ENCODE measurements around the gene PRMT2.

DNA sequence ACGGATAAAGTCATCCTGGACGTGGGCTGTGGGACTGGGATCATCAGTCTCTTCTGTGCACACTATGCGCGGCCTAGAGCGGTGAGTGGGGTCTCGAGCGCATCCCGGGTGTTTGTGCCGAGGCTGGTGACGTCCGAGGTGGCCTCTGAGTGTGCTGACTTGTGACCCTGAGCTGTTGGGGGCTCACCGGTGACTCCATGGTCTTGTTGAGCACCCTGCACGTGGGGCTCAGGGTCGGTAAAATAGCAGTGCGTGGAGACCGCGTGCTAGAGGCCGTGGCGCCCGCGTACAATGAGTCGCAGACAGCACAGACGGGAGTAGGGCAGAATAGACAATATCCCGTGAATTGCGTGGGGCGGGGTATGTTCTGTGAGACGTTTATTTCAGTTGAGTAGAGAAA is 13.1 kb downstream of the PRMT2 start:
- TF ChIP-seq, protein P1, sequence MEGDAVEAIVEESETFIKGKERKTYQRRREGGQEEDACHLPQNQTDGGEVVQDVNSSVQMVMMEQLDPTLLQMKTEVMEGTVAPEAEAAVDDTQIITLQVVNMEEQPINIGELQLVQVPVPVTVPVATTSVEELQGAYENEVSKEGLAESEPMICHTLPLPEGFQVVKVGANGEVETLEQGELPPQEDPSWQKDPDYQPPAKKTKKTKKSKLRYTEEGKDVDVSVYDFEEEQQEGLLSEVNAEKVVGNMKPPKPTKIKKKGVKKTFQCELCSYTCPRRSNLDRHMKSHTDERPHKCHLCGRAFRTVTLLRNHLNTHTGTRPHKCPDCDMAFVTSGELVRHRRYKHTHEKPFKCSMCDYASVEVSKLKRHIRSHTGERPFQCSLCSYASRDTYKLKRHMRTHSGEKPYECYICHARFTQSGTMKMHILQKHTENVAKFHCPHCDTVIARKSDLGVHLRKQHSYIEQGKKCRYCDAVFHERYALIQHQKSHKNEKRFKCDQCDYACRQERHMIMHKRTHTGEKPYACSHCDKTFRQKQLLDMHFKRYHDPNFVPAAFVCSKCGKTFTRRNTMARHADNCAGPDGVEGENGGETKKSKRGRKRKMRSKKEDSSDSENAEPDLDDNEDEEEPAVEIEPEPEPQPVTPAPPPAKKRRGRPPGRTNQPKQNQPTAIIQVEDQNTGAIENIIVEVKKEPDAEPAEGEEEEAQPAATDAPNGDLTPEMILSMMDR (IDR thresholded peaks at IDR 0.05) = no peak
- no peak for TF ChIP-seq POLR2AphosphoS5 (IDR thresholded peaks at IDR 0.05; ENCODE audit: low read depth, low read length)
- TF ChIP-seq, protein P2, sequence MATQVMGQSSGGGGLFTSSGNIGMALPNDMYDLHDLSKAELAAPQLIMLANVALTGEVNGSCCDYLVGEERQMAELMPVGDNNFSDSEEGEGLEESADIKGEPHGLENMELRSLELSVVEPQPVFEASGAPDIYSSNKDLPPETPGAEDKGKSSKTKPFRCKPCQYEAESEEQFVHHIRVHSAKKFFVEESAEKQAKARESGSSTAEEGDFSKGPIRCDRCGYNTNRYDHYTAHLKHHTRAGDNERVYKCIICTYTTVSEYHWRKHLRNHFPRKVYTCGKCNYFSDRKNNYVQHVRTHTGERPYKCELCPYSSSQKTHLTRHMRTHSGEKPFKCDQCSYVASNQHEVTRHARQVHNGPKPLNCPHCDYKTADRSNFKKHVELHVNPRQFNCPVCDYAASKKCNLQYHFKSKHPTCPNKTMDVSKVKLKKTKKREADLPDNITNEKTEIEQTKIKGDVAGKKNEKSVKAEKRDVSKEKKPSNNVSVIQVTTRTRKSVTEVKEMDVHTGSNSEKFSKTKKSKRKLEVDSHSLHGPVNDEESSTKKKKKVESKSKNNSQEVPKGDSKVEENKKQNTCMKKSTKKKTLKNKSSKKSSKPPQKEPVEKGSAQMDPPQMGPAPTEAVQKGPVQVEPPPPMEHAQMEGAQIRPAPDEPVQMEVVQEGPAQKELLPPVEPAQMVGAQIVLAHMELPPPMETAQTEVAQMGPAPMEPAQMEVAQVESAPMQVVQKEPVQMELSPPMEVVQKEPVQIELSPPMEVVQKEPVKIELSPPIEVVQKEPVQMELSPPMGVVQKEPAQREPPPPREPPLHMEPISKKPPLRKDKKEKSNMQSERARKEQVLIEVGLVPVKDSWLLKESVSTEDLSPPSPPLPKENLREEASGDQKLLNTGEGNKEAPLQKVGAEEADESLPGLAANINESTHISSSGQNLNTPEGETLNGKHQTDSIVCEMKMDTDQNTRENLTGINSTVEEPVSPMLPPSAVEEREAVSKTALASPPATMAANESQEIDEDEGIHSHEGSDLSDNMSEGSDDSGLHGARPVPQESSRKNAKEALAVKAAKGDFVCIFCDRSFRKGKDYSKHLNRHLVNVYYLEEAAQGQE (IDR thresholded peaks at IDR 0.05; ENCODE audit: insufficient read depth in 1 of 2, low read depth in 2 of 2, low read length in 1 of 2) = no peak

All from Panc1 (cell line).